Activated CD8-positive, alpha-beta T cell treated with anti-CD3 and anti-CD28 coated beads, Interleukin-2, amount 10 ng/mL, durations not matched to agents 7 days and 5 days (primary cell): Measurements from ENCODE around the gene YTHDF2. TPM values are rescaled to one million over a fixed set of nuclear protein-coding genes. Genes with fewer than 3 reads are reported as not detected.

Experiments
- ATAC-seq: fragments of 150-1000 bp; cut with Tn5 transposase; one replicate; pipeline ENCODE4 v1.10.0; 2021; ENCODE audit warnings: moderate library complexity
- CTCF ChIA-PET: fragments of 350-600 bp; sonication (Branson Sonifier 250); formaldehyde crosslinking; loops from one replicate; lab custom pipeline; 2021; ENCODE audit warnings: antibody characterized with exemption; lab: Charles Lee
- POLR2A ChIA-PET: fragments of 350-600 bp; sonication (Branson Sonifier 250); formaldehyde crosslinking; loops from one replicate; lab custom pipeline; 2021; ENCODE audit warnings: antibody characterized with exemption; lab: Charles Lee
- DNase-seq: peaks from one replicate; pipeline ENCODE4 v3.0.0-alpha.2; 2020
- H3K27ac Mint-ChIP-seq: one replicate; pipeline ENCODE4 v1.8.0; 2021; ENCODE audit warnings: mild to moderate bottlenecking, mixed read lengths
- H3K27me3 Mint-ChIP-seq: one replicate; pipeline ENCODE4 v1.8.0; 2021; ENCODE audit warnings: low read depth, mixed read lengths
- H3K36me3 Mint-ChIP-seq: one replicate; pipeline ENCODE4 v1.8.0; 2021; ENCODE audit warnings: low read depth, mixed read lengths
- H3K4me1 Mint-ChIP-seq: one replicate; pipeline ENCODE4 v1.8.0; 2021; ENCODE audit warnings: low read depth, mixed read lengths
- H3K4me3 Mint-ChIP-seq: one replicate; pipeline ENCODE4 v1.8.0; 2021; ENCODE audit warnings: mild to moderate bottlenecking, mixed read lengths
- H3K9me3 Mint-ChIP-seq: one replicate; pipeline ENCODE4 v1.8.0; 2022; ENCODE audit warnings: mixed read lengths; ENCODE audit not compliant: insufficient read depth
- total RNA-seq, 2 experiments: library from RNA; stranded (reverse); gene quantifications; one replicate each; pipeline ENCODE4 v1.2.3, GENCODE V29; 2021

YTHDF2 gene
- total RNA-seq, 2 experiments from 2014 or later: 67.3 to 80.6 TPM

DNA sequence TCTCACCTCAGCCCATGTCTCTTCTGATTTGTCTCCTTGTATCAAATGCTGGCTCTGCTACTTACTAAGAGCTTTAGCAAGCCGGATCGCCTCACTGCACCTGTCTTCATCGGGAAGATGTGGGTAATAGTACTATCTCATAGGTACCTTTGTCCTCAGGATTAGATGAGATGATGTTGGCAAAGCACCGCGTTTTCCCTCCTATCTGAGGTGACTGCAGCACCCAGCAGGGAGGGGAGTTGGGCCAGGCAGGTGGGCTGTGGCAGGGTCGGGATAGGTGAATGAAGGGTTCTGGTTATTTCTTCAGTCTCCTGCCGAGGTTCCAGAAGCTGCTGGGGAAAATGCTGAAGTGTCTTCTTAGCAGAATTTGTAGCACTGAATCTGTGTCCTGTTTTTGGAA, 80.4 kb downstream of the YTHDF2 start:
- CTCF ChIA-PET: interaction anchor here (1.1 to 1.5 kb wide), 2 partner anchors 42 to 60 kb away, joined by 3 to 4 read pairs; no protein-coding TSS in a partner anchor
- ATAC-seq (no peak), DNase-seq (no peak)
- POLR2A ChIA-PET: no interaction called here
- Mint-ChIP-seq H3K4me3 (no peak overlapping the region), H3K4me1 (peaks cover 7% of the 10 kb centered on the region), H3K36me3 (no peaks in the 10 kb centered on the region), H3K27me3 (peaks cover 32% of the 10 kb centered on the region), H3K9me3 (no peaks in the 10 kb centered on the region), H3K27ac (no peak overlapping the region)

DNA sequence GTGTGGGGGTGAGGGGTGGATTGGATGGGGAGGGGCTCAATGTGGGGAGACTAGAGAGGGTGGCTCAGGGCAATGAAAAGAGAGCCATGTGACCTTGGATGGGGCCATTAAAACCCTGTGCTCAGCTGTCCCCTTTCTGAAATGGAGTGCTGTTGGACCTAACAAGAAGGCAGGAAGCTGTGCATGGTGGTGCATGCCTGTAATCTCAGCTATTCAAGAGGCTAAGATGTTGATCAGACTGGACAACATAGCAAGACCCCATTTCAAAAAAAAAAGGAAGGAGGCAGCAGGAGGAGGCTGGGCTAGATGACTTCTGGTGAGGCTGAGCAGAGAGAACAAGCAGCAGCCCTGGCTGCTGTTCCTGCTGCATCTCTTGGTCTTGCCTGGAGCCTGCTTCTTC, 82.3 kb downstream of the YTHDF2 start:
- peaks cover 7% of the 10 kb centered on the region for H3K4me1 Mint-ChIP-seq
- CTCF ChIA-PET: interaction anchor here (1.0 kb wide), 1 partner anchor 34 kb away, joined by 3 read pairs; no protein-coding TSS in a partner anchor

More for the DNA sequence above, 82.3 kb downstream of the YTHDF2 start:
- ATAC-seq (no peak), DNase-seq (no peak)
- Mint-ChIP-seq H3K36me3 (no peaks in the 10 kb centered on the region), H3K4me3 (no peak overlapping the region), H3K9me3 (no peaks in the 10 kb centered on the region), H3K27ac (no peak overlapping the region), H3K27me3 (peaks cover 15% of the 10 kb centered on the region)
- POLR2A ChIA-PET: no interaction called here

Other genes starting within 250 kb of the YTHDF2 start
- gene RCC1, start 230.9 kb upstream of the YTHDF2 start, total RNA-seq: 10 to 100 TPM; 80.7 to 85.3 TPM
- 10 to 100 TPM; 73.2 to 77.7 TPM for gene TRNAU1AP, start 183.9 kb upstream of the YTHDF2 start, total RNA-seq
- not detected for gene RAB42, start 144.7 kb upstream of the YTHDF2 start, total RNA-seq
- 10 to 100 TPM; 35.7 to 39.3 TPM for gene TAF12, start 93.9 kb upstream of the YTHDF2 start, total RNA-seq
- gene RNU11, start 88.3 kb upstream of the YTHDF2 start, total RNA-seq: not detected
- gene GMEB1, start 68.2 kb upstream of the YTHDF2 start, total RNA-seq: 10 to 100 TPM; 35.5 to 36.4 TPM
- gene OPRD1, start 75.2 kb downstream of the YTHDF2 start, total RNA-seq: not detected
- gene EPB41, start 177.6 kb downstream of the YTHDF2 start, total RNA-seq: 10 to 100 TPM; 94.5 to 95.4 TPM